HTERT RPE-1 (cell line): ENCODE measurements around the gene ASAP2.

Experiments
- in situ Hi-C: fragments of 300-500 bp; cut with MboI; formaldehyde crosslinking; loops from 4 replicates; pipeline ENCODE4 v1.14.3; 2020; ENCODE audit warnings: low sequenced_read_pairs

ASAP2 gene

DNA sequence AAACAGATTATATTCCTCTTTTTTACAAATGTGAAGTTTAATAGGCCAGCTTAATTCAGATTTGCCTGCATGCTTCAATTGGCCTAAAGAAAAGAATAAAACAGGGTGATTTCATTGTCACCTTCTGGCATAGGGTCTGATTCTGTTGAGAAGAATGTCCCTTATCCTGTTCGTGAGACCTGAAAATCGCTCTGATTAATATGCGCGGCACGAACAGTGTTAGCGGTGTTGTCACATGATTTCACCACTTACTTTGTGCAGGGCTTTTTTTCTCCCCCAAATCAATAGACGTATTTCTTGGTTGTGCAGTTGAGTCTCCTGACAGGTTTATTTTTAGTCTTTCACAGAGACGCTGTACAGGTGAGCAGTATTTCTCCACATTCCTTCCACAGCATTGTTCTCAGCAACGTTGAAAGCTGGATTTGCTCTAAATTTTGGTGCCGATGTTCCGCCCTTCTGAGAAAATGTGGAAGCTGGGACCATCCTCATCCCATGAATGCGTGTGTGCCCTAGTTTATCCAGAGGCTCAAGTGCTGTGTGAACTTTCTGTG is 134.8 kb downstream of the ASAP2 start:
- in situ Hi-C loops: no loop called here

DNA sequence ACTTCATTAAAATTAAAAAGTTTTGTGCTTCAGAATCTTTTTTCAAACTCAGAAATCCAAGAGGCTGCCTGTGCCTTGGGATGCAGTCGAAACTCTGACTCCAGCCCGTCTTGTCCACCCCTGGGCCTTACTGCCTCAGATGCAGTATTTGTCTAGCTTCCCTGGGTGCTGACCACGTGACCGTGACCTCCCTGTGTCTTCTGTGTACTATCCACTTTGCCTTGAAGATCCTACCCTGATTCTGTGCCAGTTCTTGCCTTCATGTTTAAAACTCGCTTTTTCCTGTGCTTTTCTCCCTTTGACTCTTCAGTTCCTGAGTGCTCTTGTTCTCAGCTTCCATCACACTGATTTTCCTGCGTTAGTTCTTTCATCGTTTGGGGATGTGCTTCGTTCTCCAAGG is 136.0 kb downstream of the ASAP2 start:
- in situ Hi-C loops: no loop called here

DNA sequence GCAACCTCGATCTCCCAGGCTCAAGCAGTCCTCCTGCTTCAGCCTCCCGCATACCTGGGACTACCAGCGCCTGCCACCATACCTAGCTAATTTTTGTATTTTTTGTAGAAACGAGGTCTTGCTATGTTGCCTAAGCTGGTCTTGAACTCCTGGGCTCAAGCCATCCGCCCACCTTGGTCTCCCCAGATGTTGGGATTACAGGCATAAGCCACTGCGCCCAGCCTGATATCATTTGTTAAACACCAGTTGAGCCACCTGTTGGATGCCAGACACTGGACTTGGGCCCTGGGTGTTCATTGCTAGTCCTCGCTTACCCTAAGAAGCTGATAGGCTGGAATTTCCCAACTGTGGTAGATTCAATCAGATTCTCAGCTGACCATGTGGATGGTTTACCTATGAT is 136.9 kb downstream of the ASAP2 start:
- in situ Hi-C loops: no loop called here

DNA sequence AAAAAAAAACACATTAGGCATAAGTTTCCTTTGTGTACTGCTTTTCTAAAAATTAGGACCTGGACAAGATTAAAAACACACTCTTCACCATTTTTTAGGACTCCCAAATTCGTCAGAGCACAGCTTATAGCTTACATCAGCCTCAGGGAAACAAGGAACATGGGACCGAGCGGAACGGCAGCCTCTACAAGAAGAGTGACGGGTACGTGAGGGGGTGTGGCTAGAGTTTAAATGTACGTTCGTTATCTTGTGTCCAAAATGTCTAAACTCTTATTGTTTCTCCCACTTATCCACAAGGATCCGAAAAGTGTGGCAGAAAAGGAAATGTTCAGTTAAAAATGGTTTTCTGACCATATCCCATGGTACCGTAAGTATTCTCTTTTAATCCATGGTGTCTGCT is 137.8 kb downstream of the ASAP2 start:
- in situ Hi-C loops: no loop called here

DNA sequence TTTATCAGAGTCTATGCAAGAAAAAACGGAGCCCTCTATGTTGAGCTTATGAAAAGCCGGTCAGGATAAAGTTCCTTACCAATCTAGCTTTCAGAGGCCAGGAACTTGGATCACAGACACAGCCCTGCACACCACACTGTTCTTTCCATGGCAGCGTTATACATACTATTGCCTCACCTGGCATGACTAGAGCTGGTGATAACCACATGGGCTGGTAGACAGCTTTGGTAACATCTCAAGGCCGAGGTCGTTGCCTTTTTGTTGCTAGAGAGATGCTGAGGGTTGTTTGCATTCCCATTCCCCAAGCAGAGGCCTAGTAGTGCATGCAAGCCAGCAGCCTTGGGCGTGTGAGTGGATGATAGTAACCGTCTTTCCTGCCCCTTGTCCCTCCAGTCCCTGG is 138.7 kb downstream of the ASAP2 start:
- in situ Hi-C loops: no loop called here

DNA sequence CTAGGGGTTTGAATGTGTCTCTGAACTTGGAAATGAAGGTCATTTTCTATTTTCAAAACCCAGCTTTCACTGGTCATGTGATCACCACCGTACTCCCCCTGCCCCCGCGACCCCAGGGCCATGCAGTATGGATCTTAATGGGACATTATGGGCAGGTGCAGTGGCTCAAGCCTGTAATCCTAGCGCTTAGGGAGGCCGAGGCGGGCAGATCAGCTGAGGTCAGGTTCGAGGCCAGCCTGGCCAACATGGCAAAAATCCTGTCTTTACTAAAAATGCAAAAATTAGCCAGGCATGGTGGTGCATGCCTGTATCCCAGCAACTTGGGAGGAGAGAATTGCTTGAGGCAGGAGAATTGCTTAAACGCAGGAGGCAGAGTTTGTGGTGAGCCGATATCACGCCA is 139.4 kb downstream of the ASAP2 start:
- in situ Hi-C loops: no loop called here

DNA sequence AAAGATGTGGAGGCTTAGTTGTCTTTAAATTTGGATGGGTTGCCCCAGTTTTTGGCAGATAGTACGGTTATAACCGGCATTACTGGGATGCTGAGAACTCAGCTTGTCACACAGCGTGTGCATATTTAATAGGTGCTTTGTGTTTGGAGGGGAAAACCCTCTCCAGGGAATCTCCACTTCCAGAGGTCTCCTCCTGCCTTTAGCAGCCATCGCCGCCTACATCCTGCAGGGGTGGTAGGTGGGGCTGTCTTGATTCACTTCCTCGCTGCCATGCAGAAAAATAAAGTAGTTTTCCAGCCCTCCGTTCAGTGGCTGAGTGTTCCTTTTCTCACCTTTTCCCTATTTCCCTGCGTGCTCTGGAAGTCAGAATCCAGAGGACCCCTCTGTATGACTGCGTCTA is 140.3 kb downstream of the ASAP2 start:
- in situ Hi-C loops: no loop called here

DNA sequence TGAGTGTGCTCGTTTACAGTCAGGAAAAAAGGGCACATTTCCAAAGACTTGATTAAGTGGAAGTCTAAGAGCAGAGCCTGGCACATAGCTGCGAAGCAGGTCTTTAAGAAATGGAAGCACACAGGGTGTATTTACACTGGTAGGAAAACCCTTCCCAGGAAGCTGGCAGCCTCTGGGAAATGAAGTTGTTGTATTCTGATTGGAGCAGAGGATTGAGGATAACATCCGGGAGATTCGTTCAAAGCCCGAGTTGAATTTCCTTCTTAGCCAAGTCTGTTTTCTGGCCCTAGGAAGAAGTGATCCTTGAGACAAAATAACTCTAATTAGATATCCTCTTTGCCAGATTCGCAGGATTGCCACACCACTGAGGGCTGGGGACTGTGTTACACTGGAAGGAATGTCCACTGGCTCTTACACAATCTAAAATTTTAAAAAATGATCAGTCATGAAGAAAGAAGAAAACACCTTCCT is 140.8 kb downstream of the ASAP2 start:
- in situ Hi-C loops: no loop called here

DNA sequence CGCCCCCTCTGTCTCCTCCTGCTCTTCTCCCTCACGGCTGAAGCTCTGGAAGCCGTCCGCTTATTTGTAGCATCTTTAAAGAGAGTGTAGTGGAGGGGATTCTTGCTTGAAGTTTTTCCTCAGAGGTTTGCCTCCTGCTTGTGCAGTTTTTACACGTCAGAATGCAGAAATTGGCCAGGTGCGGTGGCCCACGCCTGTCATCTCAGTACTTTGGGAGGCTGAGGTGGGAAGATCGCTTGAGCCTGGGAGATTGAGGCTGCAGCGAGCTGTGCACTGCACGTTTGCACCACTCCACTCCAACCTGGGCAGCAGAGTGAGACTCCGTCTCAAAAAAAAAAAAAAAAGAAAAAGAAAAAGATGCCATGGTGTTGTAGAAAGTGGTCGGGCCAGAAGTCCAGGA is 147.7 kb downstream of the ASAP2 start:
- in situ Hi-C loops: no loop called here

DNA sequence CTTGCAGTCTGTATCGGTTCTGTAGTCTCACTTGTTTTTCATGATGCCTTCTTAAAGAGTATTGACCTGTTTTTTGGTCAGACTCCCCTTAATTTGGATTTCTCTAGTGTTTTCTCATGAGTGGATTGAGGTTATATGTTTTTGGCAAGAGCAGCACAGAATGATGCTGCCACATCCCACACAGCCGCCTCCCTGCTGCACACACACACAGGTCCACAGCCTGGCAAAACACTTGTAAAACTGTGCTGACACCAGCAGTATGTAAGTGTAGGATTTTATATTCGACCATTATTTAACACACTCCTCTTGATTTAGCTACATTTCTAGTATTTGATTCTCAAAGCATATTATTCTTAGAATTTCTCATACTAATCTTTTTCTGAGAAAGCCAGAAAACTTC is 148.7 kb downstream of the ASAP2 start:
- in situ Hi-C loops: no loop called here

DNA sequence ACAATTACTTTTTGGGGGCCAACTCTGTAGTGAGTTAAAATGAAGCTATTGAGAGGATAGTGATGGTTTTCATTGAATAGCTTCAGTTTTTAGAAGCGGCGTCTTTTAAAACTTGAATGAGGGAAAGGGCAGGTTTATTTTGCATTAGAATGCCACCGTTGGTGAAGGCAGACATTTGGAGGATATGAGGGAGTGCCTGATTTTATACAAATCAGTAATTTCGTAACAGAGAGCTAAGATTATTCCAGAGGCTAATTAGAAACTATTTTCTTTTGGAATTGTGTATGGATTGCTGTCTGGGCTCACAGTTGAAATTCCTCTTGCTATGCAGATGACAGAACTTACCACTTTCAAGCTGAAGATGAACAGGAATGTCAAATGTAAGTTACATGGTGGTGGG is 149.1 kb downstream of the ASAP2 start:
- in situ Hi-C loops: no loop called here

DNA sequence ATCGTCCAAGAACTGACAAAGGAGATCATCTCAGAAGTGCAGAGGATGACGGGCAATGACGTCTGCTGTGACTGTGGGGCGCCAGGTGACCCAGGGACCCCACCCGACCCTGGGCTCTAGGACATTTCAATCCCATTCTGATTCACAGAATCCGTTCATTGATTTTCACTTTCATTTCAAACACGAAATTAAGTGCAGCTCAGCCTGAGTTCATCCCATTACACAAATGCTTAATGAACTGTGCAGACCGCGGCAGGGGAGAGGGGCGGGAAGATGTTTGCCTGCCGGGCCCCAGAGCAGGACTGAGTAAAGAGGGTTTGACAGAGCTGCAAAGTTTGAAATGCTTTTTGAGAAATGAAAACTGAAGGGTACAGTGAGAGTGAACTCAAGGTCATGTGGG is 149.6 kb downstream of the ASAP2 start:
- in situ Hi-C loops: no loop called here

DNA sequence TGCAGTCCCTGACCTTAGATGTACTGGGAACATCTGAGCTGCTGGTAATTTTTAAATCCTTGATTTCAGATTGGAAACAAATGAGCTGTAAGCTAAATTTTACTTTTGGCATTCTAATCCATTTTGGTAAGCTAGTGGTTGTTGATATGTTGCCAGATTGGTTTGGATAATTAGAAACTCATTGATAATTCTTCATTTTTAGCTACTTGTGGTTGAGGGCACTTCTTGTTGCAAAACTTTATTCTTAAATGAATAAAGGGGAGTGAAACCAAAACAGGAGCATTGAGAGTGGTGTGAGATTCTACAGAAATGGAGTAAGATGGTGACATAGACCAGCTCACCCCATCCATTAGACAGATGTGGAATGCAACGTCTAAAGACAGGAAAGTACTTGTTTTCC is 152.2 kb downstream of the ASAP2 start:
- in situ Hi-C loops: no loop called here

DNA sequence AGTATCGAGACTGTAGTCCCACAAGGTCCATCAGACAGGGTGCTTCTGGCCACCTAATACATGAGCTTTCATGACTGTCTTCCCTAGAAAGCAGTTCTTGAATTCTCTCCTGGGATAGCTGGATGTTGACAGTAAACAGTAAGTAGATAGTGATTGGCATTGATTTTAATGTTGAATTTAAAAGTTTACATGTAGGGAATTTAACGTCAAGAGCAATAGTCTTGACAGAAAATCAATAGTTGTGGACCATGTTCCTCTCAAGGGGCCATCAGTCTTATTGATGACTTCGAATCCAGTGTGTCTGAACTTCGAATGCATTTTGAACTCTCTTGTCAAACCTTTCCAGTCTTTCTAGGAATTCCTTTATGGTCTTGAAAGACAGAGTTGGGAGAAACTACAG is 152.9 kb downstream of the ASAP2 start:
- in situ Hi-C loops: no loop called here

DNA sequence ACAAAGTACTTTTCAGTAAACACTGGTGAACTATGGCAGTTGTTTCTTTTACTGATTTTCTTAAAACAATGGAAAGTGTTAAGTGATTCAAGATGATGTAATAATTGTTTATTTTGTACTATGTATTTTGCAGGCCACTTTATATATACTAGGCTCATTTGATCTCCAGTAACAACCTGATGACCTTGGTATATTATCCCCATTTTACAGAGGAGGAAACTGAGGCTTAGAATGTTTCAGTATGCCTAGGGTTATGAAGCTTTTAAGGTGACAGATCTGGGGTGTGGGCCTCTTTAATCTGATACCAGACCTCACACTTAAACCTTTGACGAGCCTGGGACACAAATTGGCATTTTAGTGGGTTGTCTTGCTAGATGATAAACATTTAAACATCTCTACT is 153.5 kb downstream of the ASAP2 start:
- in situ Hi-C loops: no loop called here

DNA sequence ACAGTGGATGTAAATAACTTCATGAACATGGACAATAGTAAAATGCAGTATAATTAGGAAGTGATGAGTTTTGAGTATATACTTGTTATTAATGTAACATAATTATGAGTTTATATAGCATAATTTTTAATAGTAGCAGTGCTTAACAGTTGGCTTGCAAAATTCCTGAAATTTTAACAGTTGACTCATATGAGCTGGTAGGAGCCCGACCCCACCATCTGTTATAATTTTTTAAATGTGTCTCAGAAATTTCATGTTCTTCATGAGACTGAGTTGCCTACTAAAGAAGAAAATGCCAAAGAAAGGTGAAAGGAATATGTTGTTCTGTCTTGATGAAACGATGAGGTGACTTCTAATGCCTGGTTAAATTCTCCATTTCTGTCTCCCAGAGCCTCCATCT is 154.1 kb downstream of the ASAP2 start:
- in situ Hi-C loops: no loop called here

DNA sequence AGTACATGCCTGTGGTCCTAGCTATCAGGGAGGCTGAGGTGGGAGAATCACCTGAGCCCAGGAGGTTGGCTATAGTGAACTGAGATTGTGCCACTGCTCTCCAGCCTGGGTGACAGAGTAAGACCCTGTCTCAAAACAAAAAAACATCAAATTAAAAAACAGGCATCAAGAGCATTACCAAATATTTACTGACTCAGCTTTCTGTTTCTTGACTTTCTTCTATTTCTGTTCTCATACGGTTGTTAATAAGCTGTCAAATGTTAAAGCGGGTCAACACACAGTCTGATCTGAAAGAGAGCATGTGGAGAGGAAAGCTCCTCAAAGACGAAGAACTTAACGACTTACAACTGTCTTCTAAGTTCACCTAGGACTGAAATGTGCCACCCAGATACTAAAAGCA is 157.8 kb downstream of the ASAP2 start:
- in situ Hi-C loops: no loop called here

DNA sequence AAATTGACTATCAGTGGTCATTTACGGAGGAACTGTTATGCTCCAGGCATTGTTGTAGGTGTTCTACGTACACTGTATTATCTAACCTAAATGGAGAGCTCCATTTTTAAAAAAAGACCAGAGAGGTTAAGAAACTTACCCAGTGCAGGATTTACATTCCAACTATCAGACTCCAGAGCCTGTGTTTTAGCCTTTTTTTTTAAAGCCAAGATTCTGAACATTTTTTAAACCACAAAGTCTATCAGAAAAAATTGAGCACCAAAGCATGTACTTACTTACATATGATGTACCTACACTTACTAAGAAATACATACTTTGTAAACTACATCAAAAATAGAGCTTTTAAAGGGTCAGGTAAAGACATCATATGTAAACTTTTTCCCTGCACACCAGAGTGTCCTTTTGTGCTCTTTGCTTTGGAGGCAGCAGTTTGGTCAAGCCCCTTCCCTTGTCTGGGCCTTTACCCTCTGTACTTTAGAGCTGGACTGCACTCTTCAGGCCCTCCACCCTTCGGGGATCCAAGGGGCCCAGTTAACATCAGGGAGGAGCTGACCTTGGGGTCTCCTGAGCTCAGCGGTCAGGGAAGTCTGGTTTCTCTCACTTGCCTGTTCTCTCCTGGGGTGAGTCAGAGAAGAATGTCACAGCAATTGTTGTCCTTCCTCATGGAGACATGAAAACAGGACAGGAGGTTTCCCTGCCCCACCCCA is 158.3 kb downstream of the ASAP2 start:
- in situ Hi-C loops: no loop called here

DNA sequence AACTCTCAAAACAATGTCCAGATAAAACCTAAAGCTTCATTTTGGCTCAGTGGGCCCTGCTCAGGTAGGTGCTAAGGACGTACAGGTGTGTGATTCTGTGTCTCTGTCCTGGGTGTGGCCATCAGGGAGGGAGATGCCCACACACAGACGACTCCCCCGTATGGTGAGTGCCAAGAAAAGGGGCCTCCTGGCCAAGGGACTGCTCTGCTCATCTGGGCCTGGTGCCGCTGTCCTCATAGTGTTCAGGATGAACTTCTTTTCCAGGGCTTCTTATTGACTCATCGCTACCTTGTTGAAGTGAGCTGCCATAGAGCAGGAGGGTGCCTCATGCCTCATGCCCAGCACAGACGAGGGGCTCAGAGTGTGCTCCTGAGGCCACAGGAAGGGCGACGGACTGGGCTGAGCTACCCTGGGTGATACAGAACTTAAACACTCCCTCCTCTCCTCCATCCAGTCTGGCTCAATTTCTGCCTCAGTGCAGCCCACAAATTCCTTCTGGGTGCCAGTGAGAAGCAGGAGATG is 158.9 kb downstream of the ASAP2 start:
- in situ Hi-C loops: no loop called here

DNA sequence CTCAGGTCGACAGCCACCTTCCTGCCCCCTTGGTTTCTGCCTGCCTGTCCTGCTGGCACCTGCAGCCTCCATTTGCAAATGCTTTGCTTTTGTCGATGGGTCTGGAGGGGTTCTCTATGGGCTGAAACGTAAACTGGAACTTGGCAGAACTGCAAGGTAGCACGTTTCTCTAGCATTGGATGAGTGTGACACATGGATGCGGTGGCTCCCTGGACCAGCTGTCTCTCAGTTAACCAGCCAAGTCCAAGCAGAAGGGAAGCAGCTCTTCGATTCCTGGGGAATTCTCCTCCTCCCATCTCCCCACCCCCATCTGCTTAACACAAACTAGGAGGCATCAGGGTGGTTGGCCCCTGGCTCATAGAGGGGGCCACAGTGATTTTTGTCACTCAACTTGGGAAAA is 159.4 kb downstream of the ASAP2 start:
- in situ Hi-C loops: no loop called here

DNA sequence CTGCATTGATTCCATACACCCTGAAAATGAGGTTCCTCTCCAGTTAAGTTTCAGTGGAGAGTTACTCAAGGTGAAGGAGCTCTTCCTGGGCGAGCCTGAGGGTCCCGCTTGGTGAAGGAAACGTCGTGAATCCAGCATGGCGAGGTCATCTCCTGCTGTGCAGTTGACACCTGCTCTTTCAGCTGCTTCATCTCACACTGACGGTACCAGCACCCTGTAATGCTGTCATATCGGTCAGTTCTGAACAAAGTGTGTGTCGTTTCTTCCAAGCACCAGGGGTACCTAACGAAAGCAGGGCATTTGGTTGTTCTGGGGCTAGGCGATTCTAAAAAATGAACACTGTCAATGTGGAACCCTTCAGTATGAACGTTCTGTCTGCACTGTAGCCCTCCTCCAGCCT is 164.1 kb downstream of the ASAP2 start:
- in situ Hi-C loops: no loop called here

DNA sequence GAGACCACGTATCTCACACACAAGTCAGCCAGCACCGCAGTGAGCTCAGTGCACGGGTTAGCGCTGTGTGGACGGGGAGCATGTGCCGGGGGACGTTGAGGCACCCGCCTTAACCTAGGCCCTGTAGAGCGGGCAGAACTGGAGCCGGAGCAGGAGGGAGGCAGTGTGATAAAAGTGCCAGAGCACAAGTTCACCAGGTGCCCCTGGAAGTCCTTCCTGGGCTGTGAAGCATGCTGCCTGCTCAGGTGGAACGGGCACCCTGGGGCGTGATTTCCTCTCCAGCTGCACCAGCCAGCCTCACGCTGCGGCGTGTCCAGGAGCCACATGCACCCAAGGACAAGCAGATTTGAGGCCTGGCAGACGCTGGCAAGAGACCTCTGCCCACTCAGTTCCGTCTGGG is 166.4 kb downstream of the ASAP2 start:
- in situ Hi-C loops: no loop called here

DNA sequence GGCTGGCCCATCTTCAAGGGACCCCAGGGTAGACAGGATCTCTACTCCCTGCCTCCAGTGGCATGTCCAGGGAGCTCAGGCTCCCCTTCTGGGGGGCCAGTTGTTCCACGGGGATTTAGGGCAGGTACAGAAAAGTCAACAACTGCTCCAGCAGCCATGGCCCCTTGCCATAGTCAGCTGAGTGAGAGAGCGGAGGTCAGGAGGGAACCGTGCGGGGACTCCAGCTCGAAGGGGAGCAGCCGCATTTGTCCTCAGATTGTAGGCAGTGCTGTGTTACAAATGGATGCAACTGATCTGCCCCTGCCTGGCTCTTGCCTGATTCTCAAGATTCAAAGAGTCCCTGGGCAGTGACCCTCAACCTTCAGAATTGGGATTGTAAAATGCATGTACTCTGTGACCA is 166.9 kb downstream of the ASAP2 start:
- in situ Hi-C loops: no loop called here
